ENCODE measurements around the gene MLYCD. TPM values are rescaled to one million over a fixed set of nuclear protein-coding genes. Genes with fewer than 3 reads are reported as not detected.
A peak's percentile ranks its signal among the peaks of the same experiment; 100 is the strongest.

MLYCD gene
- total RNA-seq, 1 donor from 2014 or later: 7.4 TPM

- DNase-seq (ENCODE audit: low spot score in 2 of 2, unreplicated experiment in 2 of 2): no peak
- no peak overlapping the region for H3K4me3 Mint-ChIP-seq
- H3K36me3 Mint-ChIP-seq: peaks cover 12% of the 10 kb centered on the region
- no peaks in the 10 kb centered on the region for H3K27me3 Mint-ChIP-seq (ENCODE audit: low read depth)
- no peak overlapping the region for H3K27ac Mint-ChIP-seq
- H3K9me3 Mint-ChIP-seq: no peaks in the 10 kb centered on the region
- H3K4me1 Mint-ChIP-seq: peaks cover 16% of the 10 kb centered on the region
- no peak for TF ChIP-seq CTCF (IDR thresholded peaks at IDR 0.05; ENCODE audit: unreplicated experiment)
Measured at GRCh38 chr16:83906683-83907082, 7.8 kb downstream of the MLYCD start.

GRCh38 chr16:83907111-83907510 is 8.2 kb downstream of the MLYCD start:
- Mint-ChIP-seq H3K4me1 (peaks cover 16% of the 10 kb centered on the region), H3K9me3 (no peaks in the 10 kb centered on the region), H3K4me3 (no peak overlapping the region), H3K36me3 (peaks cover 17% of the 10 kb centered on the region), H3K27ac (peak overlapping the region; percentile 30), H3K27me3 (ENCODE audit: low read depth) (no peaks in the 10 kb centered on the region)
- DNase-seq (ENCODE audit: low spot score in 2 of 2, unreplicated experiment in 2 of 2): no peak
- TF ChIP-seq CTCF (IDR thresholded peaks at IDR 0.05; ENCODE audit: unreplicated experiment): no peak

GRCh38 chr16:83907631-83908250 is 8.8 kb downstream of the MLYCD start:
- no peaks in the 10 kb centered on the region for H3K27me3 Mint-ChIP-seq (ENCODE audit: low read depth)
- H3K9me3 Mint-ChIP-seq: no peaks in the 10 kb centered on the region
- no peak for DNase-seq (ENCODE audit: low spot score in 2 of 2, unreplicated experiment in 2 of 2)
- TF ChIP-seq CTCF (IDR thresholded peaks at IDR 0.05; ENCODE audit: unreplicated experiment): no peak
- no peak overlapping the region for H3K4me3 Mint-ChIP-seq
- peaks cover 19% of the 10 kb centered on the region for H3K36me3 Mint-ChIP-seq
- H3K4me1 Mint-ChIP-seq: peaks cover 16% of the 10 kb centered on the region
- peak overlapping the region; percentile 30 for H3K27ac Mint-ChIP-seq

- H3K27me3 Mint-ChIP-seq (ENCODE audit: low read depth): no peaks in the 10 kb centered on the region
- TF ChIP-seq CTCF (IDR thresholded peaks at IDR 0.05; ENCODE audit: unreplicated experiment): no peak
- H3K36me3 Mint-ChIP-seq: peaks cover 25% of the 10 kb centered on the region
- no peak overlapping the region for H3K4me3 Mint-ChIP-seq
- no peaks in the 10 kb centered on the region for H3K9me3 Mint-ChIP-seq
- no peak overlapping the region for H3K27ac Mint-ChIP-seq
- peaks cover 16% of the 10 kb centered on the region for H3K4me1 Mint-ChIP-seq
- DNase-seq (ENCODE audit: low spot score in 2 of 2, unreplicated experiment in 2 of 2): no peak
Measured at GRCh38 chr16:83908798-83909197, 9.9 kb downstream of the MLYCD start.

GRCh38 chr16:83911290-83911689 is 12.4 kb downstream of the MLYCD start:
- Mint-ChIP-seq H3K27me3 (ENCODE audit: low read depth) (no peaks in the 10 kb centered on the region), H3K4me3 (no peak overlapping the region), H3K9me3 (peaks cover 5% of the 10 kb centered on the region), H3K36me3 (peaks cover 38% of the 10 kb centered on the region), H3K4me1 (peaks cover 16% of the 10 kb centered on the region), H3K27ac (no peak overlapping the region)
- no peak for DNase-seq (ENCODE audit: low spot score in 2 of 2, unreplicated experiment in 2 of 2)
- no peak for TF ChIP-seq CTCF (IDR thresholded peaks at IDR 0.05; ENCODE audit: unreplicated experiment)

All from mesothelial cell of epicardium (in vitro differentiated cells).